ENCODE data around the gene FGF9.

Gene FGF9

DNA sequence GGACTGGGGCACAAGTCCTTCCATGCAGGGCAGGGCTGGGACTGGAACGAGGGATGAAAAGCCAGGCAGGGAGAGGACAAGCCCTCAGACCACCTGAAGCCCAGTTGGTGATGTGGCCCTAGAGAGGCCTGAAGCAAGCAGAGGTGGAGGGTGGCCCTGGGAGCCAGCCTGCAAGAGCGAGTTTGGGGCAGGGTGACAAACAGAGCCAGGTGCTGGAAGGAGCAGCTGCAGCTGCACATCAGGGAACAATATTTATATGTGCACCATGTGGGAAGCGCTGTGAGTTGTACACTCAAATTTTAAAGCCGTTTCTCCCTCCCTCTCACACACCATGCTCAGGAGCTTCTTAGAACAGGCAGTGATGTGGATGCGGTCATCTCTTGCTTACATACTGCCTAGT is 67.8 kb downstream of the FGF9 start:
- TF ChIP-seq, protein P1, sequence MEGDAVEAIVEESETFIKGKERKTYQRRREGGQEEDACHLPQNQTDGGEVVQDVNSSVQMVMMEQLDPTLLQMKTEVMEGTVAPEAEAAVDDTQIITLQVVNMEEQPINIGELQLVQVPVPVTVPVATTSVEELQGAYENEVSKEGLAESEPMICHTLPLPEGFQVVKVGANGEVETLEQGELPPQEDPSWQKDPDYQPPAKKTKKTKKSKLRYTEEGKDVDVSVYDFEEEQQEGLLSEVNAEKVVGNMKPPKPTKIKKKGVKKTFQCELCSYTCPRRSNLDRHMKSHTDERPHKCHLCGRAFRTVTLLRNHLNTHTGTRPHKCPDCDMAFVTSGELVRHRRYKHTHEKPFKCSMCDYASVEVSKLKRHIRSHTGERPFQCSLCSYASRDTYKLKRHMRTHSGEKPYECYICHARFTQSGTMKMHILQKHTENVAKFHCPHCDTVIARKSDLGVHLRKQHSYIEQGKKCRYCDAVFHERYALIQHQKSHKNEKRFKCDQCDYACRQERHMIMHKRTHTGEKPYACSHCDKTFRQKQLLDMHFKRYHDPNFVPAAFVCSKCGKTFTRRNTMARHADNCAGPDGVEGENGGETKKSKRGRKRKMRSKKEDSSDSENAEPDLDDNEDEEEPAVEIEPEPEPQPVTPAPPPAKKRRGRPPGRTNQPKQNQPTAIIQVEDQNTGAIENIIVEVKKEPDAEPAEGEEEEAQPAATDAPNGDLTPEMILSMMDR (IDR thresholded peaks at IDR 0.05; ENCODE audit: low read depth, low read length, missing control alignments), result no peak
- no peak for DNase-seq (ENCODE audit: extremely low read depth, low read depth)
- H3K4me3 ChIP-seq (replicated peaks; ENCODE audit: low read depth, low read length), result no peak overlapping the region

DNA sequence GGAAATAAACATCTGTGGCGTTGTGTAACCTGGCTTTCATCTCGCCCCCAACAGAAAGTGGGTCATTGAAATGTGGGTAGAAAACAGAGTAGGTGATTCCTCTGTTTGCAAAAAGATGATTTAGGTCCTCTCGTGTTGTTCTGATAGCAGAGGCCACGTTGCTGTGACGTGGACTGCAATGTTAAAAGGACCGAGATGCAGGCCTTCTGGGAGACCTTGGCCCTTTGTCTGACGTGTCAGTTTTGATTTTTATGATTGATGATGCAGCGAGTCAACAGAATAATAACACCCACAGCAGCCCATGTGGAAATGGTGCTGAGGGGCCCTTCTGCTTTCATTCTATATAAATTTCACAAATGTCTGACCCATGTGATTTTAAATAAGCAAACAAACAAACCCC is 68.9 kb downstream of the FGF9 start:
- DNase-seq (ENCODE audit: extremely low read depth, low read depth), result no peak
- no peak overlapping the region for H3K4me3 ChIP-seq (replicated peaks; ENCODE audit: low read depth, low read length)
- TF ChIP-seq, protein P1 (IDR thresholded peaks at IDR 0.05; ENCODE audit: low read depth, low read length, missing control alignments), result no peak

DNA sequence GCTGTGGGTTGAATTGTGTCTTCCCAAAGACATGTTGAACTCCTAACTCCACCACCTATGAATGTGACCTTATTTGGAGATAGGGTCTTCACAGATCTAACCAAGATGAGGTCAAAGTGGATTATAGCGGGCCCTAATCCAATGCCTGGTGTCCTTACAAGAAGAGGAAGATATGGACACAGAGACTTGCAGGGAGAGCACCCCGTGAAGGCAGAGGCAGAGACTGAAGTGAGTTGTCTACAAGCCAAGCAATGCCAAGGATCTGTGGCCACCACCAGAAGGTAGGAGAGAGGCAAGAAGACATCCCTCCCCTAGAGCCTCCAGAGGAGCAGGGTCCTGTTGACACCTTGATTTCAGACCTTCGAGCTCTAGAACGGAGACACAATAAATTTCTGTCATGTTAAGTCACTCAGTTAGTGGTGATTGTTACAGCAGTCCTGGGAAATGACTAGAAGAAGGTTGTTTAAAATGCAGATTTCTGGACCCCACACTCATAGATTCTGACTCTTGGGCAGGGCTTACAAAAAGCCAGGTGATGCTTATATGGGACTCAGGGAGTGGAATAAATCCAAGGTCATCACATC is 70.6 kb downstream of the FGF9 start:
- no peak overlapping the region for H3K4me3 ChIP-seq (replicated peaks; ENCODE audit: low read depth, low read length)
- TF ChIP-seq, protein P1 (IDR thresholded peaks at IDR 0.05; ENCODE audit: low read depth, low read length, missing control alignments), result no peak
- DNase-seq (ENCODE audit: extremely low read depth, low read depth), result no peak

DNA sequence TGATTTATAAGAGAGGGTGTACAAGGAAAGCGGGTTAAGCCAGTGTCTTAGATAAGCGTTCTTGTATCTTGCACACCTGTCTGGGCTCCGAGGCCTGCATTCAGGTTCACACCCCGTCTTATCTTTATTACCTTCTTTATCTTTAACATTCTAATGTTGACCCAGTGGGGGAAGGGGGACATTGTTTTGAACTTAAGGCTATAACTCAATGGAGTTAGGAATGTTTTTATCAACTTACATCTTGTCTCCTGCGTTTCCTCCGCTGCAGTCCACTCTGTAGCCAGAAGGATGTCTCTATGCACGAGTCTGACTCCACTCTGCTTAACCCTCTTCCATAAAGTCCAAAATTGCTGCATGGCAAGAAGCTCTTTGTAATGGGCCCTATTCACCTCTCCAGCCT is 71.2 kb downstream of the FGF9 start:
- TF ChIP-seq, protein P1 (IDR thresholded peaks at IDR 0.05; ENCODE audit: low read depth, low read length, missing control alignments), result no peak
- no peak for DNase-seq (ENCODE audit: extremely low read depth, low read depth)
- H3K4me3 ChIP-seq (replicated peaks; ENCODE audit: low read depth, low read length), result no peak overlapping the region

DNA sequence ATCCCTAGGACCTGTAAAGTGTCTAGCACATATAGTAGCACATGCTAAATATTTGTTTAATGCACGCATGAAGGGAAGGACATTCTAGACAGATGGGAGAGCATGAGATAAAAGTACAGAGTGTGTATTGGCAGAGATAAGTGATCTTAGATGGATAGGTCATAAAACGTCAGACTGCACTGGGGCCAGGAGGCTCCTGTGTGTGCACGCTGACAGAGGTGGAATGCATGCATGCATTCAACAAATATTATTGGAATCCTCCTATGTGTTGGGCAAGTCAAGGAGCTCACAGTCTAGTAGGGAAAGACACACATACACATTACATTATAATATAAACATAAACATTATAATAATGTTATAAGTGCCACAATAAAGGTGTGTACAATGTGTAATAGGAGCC is 73.3 kb downstream of the FGF9 start:
- H3K4me3 ChIP-seq (replicated peaks; ENCODE audit: low read depth, low read length), result no peak overlapping the region
- TF ChIP-seq, protein P1 (IDR thresholded peaks at IDR 0.05; ENCODE audit: low read depth, low read length, missing control alignments), result no peak
- DNase-seq (ENCODE audit: extremely low read depth, low read depth), result no peak

DNA sequence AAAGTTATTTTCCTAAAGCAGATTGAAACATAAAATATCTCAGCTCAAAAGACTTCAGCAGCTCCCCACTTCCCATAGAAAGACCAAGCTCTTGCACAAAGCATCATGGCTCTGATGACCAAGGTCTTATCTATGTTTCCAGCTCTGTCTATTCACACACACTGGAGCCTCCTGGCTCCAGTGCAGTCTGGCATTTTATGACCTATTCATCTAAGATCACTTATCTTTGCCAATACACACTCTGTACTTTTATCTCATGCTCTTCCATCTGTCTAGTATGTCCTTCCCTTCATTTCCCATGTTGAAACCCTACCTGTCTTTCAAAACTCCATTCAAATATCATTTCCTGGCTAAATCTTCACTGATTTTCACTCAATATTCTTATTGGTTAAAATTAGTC is 74.4 kb downstream of the FGF9 start:
- TF ChIP-seq, protein P1 (IDR thresholded peaks at IDR 0.05; ENCODE audit: low read depth, low read length, missing control alignments), result no peak
- no peak for DNase-seq (ENCODE audit: extremely low read depth, low read depth)
- no peak overlapping the region for H3K4me3 ChIP-seq (replicated peaks; ENCODE audit: low read depth, low read length)

DNA sequence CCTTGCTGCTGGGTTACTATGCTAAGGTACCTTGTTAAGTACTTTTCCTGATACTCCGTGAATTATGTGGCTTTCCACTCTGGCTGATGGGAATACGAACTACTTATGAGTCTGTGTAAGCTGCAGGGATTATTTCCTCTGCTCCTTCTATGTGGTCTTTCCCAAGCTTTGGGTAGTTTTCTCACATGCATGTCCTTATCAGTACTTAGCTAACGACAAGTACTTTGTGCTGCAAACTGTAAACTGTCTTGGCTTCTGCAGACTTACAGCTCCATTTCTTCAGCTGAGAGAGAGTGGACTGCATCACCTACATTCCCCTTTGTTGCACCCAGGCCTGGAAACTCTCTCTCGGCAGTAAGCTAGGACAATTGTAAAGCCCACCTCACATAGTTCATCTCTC is 76.6 kb downstream of the FGF9 start:
- no peak for DNase-seq (ENCODE audit: extremely low read depth, low read depth)
- TF ChIP-seq, protein P1 (IDR thresholded peaks at IDR 0.05; ENCODE audit: low read depth, low read length, missing control alignments), result no peak
- no peak overlapping the region for H3K4me3 ChIP-seq (replicated peaks; ENCODE audit: low read depth, low read length)

Measured in HFF-Myc (cell line).